Measurements from ENCODE around the gene MSH5.
"Not testable (repeated sequence)": the region's sequence is repeated elsewhere in the genome, so short reads cannot be mapped to it uniquely, and the experiment has no call there.

The MSH5 gene

GRCh38 chr6:31795616-31796298, 56.0 kb downstream of the MSH5 start, which contains the start of gene VARS1:
Gene VARS1 (minus strand): TSS chr6:31795752. CDS start chr6:31795217, 535 bp downstream.
- Histone ChIP-seq H3K27ac (ENCODE audit: low read length) (peak within 1 kb of the TSS; percentile 72), H3K9me3 (ENCODE audit: insufficient read depth, low read length) (no peaks in the 10 kb centered on the region), H3K4me3 (ENCODE audit: low read length) (peak within 1 kb of the TSS; percentile 100), H2AFZ (ENCODE audit: low read depth, low read length) (0 out of 2 replicates have a peak within 1 kb of the TSS, but pooled peaks have one; percentile 21), H3K4me1 (ENCODE audit: low read length) (peaks cover 6% of the 10 kb centered on the region; the same call in 1 of the 2 replicates), H3K4me2 (ENCODE audit: low read length) (peak within 1 kb of the TSS; percentile 87), H3K9ac (ENCODE audit: low read length) (peak within 1 kb of the TSS; percentile 90), H3K36me3 (replicated peaks; ENCODE audit: low read depth, low read length) (no peaks in the 10 kb centered on the region), H4K20me1 (ENCODE audit: insufficient read depth, low read length) (no peaks in the 10 kb centered on the region), H3K79me2 (ENCODE audit: low read length) (peaks cover 34% of the 10 kb centered on the region), H3K27me3 (ENCODE audit: low read depth, low read length) (no peaks in the 10 kb centered on the region)
- TF ChIP-seq EZH2phosphoT487 (IDR thresholded peaks at IDR 0.05; ENCODE audit: low read depth), result no peak
- TF ChIP-seq CTCF (IDR thresholded peaks at IDR 0.05; ENCODE audit: low read depth, low read length), result peak; percentile 57

- Histone ChIP-seq H3K9me3 (ENCODE audit: insufficient read depth, low read length) (no peaks in the 10 kb centered on the region), H3K79me2 (ENCODE audit: low read length) (peaks cover 31% of the 10 kb centered on the region), H3K4me1 (ENCODE audit: low read length) (peaks cover 6% of the 10 kb centered on the region; the same call in 1 of the 2 replicates), H2AFZ (ENCODE audit: low read depth, low read length) (no peak overlapping the region), H3K9ac (ENCODE audit: low read length) (no peak overlapping the region), H3K27ac (ENCODE audit: low read length) (no peak overlapping the region), H3K27me3 (ENCODE audit: low read depth, low read length) (no peaks in the 10 kb centered on the region), H3K4me3 (ENCODE audit: low read length) (no peak overlapping the region), H3K4me2 (ENCODE audit: low read length) (no peak overlapping the region), H4K20me1 (ENCODE audit: insufficient read depth, low read length) (no peaks in the 10 kb centered on the region), H3K36me3 (replicated peaks; ENCODE audit: low read depth, low read length) (no peaks in the 10 kb centered on the region)
- TF ChIP-seq CTCF (IDR thresholded peaks at IDR 0.05; ENCODE audit: low read depth, low read length) (no peak), EZH2phosphoT487 (IDR thresholded peaks at IDR 0.05; ENCODE audit: low read depth) (no peak)
These were observed 57.2 kb downstream of the MSH5 start for GRCh38 chr6:31796993-31797385.

GRCh38 chr6:31797588-31797987, 57.8 kb downstream of the MSH5 start:
- TF ChIP-seq CTCF (IDR thresholded peaks at IDR 0.05; ENCODE audit: low read depth, low read length), result no peak
- TF ChIP-seq EZH2phosphoT487 (IDR thresholded peaks at IDR 0.05; ENCODE audit: low read depth), result no peak
- peaks cover 30% of the 10 kb centered on the region for H3K79me2 ChIP-seq (ENCODE audit: low read length)

GRCh38 chr6:31799781-31800180, 60.0 kb downstream of the MSH5 start:
- Histone ChIP-seq H3K27ac (ENCODE audit: low read length) (no peak overlapping the region), H3K4me2 (ENCODE audit: low read length) (no peak overlapping the region), H3K27me3 (ENCODE audit: low read depth, low read length) (no peaks in the 10 kb centered on the region), H2AFZ (ENCODE audit: low read depth, low read length) (no peak overlapping the region), H3K9ac (ENCODE audit: low read length) (no peak overlapping the region), H3K4me1 (ENCODE audit: low read length) (no peaks in the 10 kb centered on the region), H4K20me1 (ENCODE audit: insufficient read depth, low read length) (no peaks in the 10 kb centered on the region), H3K4me3 (ENCODE audit: low read length) (no peak overlapping the region), H3K79me2 (ENCODE audit: low read length) (peaks cover 9% of the 10 kb centered on the region), H3K36me3 (replicated peaks; ENCODE audit: low read depth, low read length) (no peaks in the 10 kb centered on the region), H3K9me3 (ENCODE audit: insufficient read depth, low read length) (no peaks in the 10 kb centered on the region)
- TF ChIP-seq EZH2phosphoT487 (IDR thresholded peaks at IDR 0.05; ENCODE audit: low read depth), result no peak
- TF ChIP-seq CTCF (IDR thresholded peaks at IDR 0.05; ENCODE audit: low read depth, low read length), result no peak

More at GRCh38 chr6:31797588-31797987, 57.8 kb downstream of the MSH5 start:
- H3K9ac ChIP-seq (ENCODE audit: low read length), result no peak overlapping the region
- no peak overlapping the region for H3K27ac ChIP-seq (ENCODE audit: low read length)
- H3K4me3 ChIP-seq (ENCODE audit: low read length), result no peak overlapping the region
- no peaks in the 10 kb centered on the region for H3K9me3 ChIP-seq (ENCODE audit: insufficient read depth, low read length)
- H3K4me2 ChIP-seq (ENCODE audit: low read length), result no peak overlapping the region
- no peaks in the 10 kb centered on the region for H3K27me3 ChIP-seq (ENCODE audit: low read depth, low read length)
- H3K4me1 ChIP-seq (ENCODE audit: low read length), result peaks cover 6% of the 10 kb centered on the region; the same call in 1 of the 2 replicates
- no peaks in the 10 kb centered on the region for H4K20me1 ChIP-seq (ENCODE audit: insufficient read depth, low read length)
- H3K36me3 ChIP-seq (replicated peaks; ENCODE audit: low read depth, low read length), result no peaks in the 10 kb centered on the region
- H2AFZ ChIP-seq (ENCODE audit: low read depth, low read length), result no peak overlapping the region

GRCh38 chr6:31801031-31801927, 61.5 kb downstream of the MSH5 start:
- H3K9me3 ChIP-seq (ENCODE audit: insufficient read depth, low read length); H4K20me1 ChIP-seq (ENCODE audit: insufficient read depth, low read length); H3K4me1 ChIP-seq (ENCODE audit: low read length); H3K4me3 ChIP-seq (ENCODE audit: low read length); H3K79me2 ChIP-seq (ENCODE audit: low read length); H3K27ac ChIP-seq (ENCODE audit: low read length); H2AFZ ChIP-seq (ENCODE audit: low read depth, low read length); H3K27me3 ChIP-seq (ENCODE audit: low read depth, low read length); H3K36me3 ChIP-seq (replicated peaks; ENCODE audit: low read depth, low read length); H3K4me2 ChIP-seq (ENCODE audit: low read length); H3K9ac ChIP-seq (ENCODE audit: low read length): not testable (repeated sequence)

Measured in OCI-LY3 (cell line).